Skin of body (tissue), 2 donors: ENCODE data around the gene TTC28. TPM values are rescaled to one million over a fixed set of nuclear protein-coding genes. Genes with fewer than 3 reads are reported as not detected.
"Not testable (repeated sequence)": the region's sequence is repeated elsewhere in the genome, so short reads cannot be mapped to it uniquely, and the experiment has no call there.

Source experiments
- DNase-seq: peaks from one replicate; lab custom pipeline; 2025; lab: John Stamatoyannopoulos, UW
- total RNA-seq: library from RNA; depleted of rRNA; stranded (reverse); fragments of >200 nt; gene quantifications from one replicate; pipeline ENCODE4 v1.2.3, GENCODE V29; 2014

TTC28 gene
- total RNA-seq, 1 donor from 2014 or later = 29.0 TPM

DNA sequence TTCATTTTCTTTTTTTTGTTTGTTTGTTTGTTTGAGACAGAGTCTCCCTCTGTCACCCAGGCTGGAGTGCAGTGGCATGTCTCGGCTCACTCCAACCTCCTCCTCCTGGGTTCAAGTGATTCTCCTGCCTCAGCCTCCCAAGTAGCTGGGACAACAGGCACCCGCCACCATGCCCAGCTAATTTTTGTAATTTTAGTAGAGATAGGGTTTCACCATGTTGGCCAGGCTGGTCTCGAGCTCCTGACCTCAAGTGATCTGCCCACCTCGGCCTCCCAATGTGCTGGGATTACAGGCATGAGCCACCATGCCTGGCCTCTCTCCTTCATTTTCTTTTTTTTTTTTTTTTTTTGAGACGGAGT lies 118.9 kb downstream of the TTC28 start:
- not testable (repeated sequence) for DNase-seq

DNA sequence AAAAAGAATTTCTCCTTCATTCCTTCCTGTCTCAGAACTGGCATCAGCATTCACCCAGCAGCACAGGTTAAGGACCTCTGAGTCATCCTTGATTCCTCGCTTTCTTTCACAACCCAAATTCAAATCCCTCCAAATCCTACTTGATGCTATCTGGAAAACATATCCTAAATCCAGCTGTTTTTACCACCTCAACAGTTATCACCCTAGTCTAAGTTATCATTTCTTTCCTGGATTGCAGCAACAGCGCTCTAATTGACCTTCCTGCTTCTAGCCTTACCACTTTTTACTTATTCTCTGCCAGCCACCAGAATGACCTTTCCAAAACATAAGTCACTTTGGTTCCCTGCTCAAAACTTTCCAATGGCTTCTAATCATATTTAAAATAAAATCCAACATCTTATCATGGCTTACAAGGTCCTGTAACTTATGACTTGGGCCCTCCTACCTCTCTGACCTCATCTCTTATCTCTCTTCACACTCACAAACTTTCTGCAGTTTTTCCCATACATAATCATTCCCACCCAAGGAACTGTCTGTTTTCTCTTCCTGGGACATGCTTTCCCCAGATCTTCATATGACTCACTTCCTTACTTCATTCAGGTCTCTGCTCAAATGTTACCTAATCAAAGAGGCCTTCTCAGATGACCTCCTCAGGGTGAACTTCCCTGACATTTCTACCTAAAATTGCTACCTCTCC lies 119.4 kb downstream of the TTC28 start:
- no peak for DNase-seq

- no peak for DNase-seq
These were observed 122.5 kb downstream of the TTC28 start for GRCh38 chr22:28557184-28557583.

DNA sequence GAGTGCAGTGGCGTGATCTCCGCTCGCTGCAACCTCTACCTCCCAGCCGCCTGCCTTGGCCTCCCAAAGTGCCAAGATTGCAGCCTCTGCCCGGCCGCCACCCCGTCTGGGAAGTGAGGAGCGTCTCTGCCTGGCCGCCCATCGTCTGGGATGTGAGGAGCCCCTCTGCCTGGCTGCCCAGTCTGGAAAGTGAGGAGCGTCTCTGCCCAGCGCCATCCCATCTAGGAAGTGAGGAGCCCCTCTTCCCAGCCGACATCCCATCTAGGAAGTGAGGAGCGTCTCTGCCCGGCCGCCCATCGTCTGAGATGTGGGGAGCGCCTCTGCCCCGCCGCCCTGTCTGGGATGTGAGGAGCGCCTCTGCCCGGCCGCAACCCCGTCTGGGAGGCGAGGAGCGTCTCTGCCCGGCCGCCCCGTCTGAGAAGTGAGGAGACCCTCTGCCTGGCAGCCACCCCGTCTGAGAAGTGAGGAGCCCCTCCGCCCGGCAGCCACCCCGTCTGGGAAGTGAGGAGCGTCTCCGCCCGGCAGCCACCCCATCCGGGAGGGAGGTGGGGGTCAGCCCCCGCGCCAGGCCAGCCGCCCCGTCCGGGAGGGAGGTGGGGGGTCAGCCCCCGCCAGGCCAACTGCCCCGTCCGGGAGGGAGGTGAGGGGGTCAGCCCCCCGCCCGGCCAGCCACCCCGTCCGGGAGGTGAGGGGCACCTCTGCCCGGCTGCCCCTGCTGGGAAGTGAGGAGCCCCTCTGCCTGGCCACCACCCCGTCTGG lies 126.4 kb downstream of the TTC28 start:
- DNase-seq = not testable (repeated sequence)

GRCh38 chr22:28548406-28548805 lies 131.2 kb downstream of the TTC28 start:
- DNase-seq = no peak

DNA sequence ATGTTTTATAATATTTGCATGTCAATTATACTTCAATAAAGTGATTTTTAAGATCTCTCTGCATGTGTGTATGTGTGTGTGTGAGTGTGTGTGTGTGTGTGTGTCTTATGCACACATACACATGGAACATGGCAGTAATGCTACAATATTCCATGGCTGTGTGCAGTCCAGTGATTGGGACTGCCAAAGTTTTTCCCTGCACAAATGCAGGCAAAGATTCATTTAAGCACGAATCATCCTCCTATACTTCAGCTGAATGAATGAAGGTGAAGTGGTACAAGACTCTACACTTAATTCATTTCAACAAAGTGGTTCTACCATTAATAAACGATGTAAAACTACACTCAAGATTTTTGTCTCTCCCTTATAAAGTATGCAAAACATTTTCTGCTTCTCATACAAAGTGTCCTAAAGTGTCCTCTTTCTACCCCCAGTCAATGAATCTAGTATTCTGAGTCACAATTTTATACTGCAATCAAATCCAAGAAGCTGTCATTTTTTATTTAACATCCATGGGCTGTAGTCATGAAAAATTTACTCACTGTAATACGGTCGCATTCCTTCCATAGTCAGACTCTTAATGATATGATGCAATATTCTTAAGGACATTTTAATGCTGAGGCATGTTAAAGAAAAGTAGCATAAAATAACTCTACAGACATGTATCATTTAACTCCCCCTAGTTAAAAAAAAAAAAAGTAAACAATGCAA lies 132.4 kb downstream of the TTC28 start:
- peak; percentile 34 for DNase-seq

DNA sequence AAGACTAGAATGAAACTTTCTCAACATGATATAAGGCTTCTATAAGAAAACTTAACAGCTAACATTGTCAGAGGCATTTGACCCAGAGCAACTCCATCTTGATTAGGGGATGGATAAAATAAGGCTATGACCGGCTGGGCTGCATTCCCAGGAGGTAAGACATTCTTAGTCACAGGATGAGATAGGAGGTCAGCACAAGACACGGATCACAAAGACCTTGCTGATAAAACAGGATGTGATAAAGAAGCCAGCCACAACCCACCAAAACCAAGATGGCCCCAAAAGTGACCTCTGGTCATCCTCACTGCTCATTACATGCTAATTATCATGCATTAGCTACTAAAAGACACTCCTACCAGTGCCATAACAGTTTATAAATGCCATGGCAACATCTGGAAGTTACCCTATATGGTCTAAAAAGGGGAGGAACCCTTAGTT lies 135.2 kb downstream of the TTC28 start:
- DNase-seq = no peak

GRCh38 chr22:28542980-28543621 lies 136.5 kb downstream of the TTC28 start:
- DNase-seq = no peak

- no peak for DNase-seq
These were observed 138.5 kb downstream of the TTC28 start for GRCh38 chr22:28541137-28541536.

GRCh38 chr22:28538922-28539321 lies 140.7 kb downstream of the TTC28 start:
- DNase-seq = no peak

DNA sequence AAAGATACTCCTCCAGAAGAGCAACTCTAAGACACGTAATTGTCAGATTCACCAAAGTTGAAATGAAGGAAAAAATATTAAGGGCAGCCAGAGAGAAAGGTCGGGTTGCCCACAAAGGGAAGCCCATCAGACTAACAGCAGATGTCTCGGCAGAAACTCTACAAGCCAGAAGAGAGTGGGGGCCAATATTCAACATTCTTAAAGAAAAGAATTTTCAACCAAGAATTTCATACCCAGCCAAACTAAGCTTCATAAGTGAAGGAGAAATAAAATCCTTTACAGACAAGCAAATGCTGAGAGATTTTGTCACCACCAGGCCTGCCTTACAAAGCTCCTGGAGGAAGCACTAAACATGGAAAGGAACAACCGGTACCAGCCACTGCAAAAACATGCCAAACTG lies 149.1 kb downstream of the TTC28 start:
- not testable (repeated sequence) for DNase-seq

- not testable (repeated sequence) for DNase-seq
These were observed 150.5 kb downstream of the TTC28 start for GRCh38 chr22:28529144-28529543.

- no peak for DNase-seq
These were observed 158.2 kb downstream of the TTC28 start for GRCh38 chr22:28521451-28521850.

GRCh38 chr22:28514321-28514821 lies 165.3 kb downstream of the TTC28 start:
- peak; percentile 86 for DNase-seq

DNA sequence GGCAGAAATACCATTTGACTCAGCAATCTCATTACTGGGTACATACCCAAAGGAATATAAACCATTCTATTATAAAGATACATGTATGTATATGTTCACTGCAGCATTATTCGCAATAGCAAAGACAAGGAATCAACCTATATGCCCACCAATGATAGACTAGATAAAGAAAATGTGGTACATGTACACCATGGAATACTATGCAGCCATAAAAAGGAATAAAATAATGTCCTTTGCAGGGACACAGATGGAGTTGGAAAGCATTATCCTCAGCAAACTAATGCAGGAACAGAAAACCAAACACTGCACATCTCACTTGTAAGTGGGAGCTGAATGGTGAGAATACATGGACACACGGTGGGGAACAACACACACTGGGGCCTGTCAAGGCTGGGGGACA lies 167.3 kb downstream of the TTC28 start:
- not testable (repeated sequence) for DNase-seq

GRCh38 chr22:28507896-28508295 lies 171.7 kb downstream of the TTC28 start:
- no peak for DNase-seq

GRCh38 chr22:28506150-28506535 lies 173.5 kb downstream of the TTC28 start:
- no peak for DNase-seq

GRCh38 chr22:28505416-28506149 lies 174.1 kb downstream of the TTC28 start:
- DNase-seq = no peak

DNA sequence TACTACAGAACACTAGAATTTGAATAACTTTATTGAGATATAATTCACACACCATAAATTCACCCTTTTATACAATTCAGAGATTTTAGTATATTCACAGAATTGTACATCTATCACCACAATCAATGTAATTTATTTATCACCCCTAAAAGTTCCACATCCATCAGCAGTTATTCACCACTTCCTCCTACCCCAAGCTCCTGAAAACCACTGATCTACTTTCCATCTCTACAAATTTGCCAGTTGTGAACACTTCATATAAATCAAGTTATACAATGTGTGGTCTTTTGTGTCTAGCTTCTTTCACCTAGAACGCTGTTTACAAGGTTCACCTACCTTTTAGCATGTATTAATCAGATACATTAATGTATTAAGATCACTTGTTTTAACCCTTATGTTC lies 179.6 kb downstream of the TTC28 start:
- DNase-seq = no peak

DNA sequence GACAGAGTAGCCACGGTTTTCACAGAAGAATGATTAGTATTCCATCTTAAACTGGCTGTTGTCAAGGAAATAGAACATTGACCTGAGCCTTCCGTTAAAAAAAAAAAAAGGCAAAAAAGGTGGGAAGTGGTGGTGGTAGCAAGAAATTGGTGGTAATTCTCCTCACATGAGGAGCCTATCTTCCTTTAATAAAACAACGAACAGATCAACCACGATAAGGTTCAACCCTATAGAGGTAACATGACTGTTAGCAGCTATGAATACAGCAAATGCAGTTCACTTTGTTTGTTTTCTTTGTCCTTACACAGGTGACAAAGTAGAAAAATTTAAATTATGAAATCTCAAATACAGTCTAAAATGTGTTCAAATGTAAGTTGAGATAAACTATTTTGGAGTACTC lies 181.6 kb downstream of the TTC28 start:
- no peak for DNase-seq

GRCh38 chr22:28497188-28497587 lies 182.5 kb downstream of the TTC28 start:
- DNase-seq = no peak
